KMS-11 (cell line): Measurements from ENCODE around the gene RNF4.

Experiments
- H2AFZ ChIP-seq: fragments of 200-600 bp; sonication (generic); 2 replicates; pipeline ENCODE4 v1.6.1; 2016; ENCODE audit warnings: antibody characterized with exemption, mixed run types, low read depth
- H3K27ac ChIP-seq: fragments of 200-600 bp; sonication (generic); 2 replicates; pipeline ENCODE4 v1.6.1; 2016; ENCODE audit warnings: mild to moderate bottlenecking, mixed run types
- H3K27me3 ChIP-seq: fragments of 200-600 bp; sonication (generic); 2 replicates; pipeline ENCODE4 v1.6.1; 2017; ENCODE audit warnings: mild to moderate bottlenecking, low read depth, mixed run types, moderate library complexity; ENCODE audit not compliant: insufficient read depth
- H3K36me3 ChIP-seq: fragments of 200-600 bp; sonication (generic); 2 replicates; pipeline ENCODE4 v1.6.1; 2017; ENCODE audit warnings: mild to moderate bottlenecking, mixed run types; ENCODE audit not compliant: insufficient read depth
- H3K4me1 ChIP-seq: fragments of 200-600 bp; sonication (generic); 2 replicates; pipeline ENCODE4 v1.6.1; 2016; ENCODE audit warnings: mild to moderate bottlenecking, low read depth, mixed run types; ENCODE audit not compliant: poor library complexity, severe bottlenecking
- H3K4me2 ChIP-seq: fragments of 200-600 bp; sonication (generic); 2 replicates; pipeline ENCODE4 v1.7.0; 2016; ENCODE audit warnings: mild to moderate bottlenecking, mixed run types
- H3K4me3 ChIP-seq: fragments of 200-600 bp; sonication (generic); IDR thresholded peaks from 2 replicates; pipeline ENCODE4 v1.6.1; 2017; ENCODE audit warnings: low read depth, low read length, mixed read lengths; ENCODE audit not compliant: insufficient read depth
- H3K79me2 ChIP-seq: fragments of 200-600 bp; sonication (generic); 2 replicates; pipeline ENCODE4 v1.6.1; 2016; ENCODE audit warnings: low read depth, mixed run types; ENCODE audit not compliant: insufficient read depth
- H3K9ac ChIP-seq: fragments of 200-600 bp; sonication (generic); 2 replicates; pipeline ENCODE4 v1.6.1; 2016; ENCODE audit warnings: mild to moderate bottlenecking, mixed run types
- H4K20me1 ChIP-seq: fragments of 200-600 bp; sonication (generic); 2 replicates; pipeline ENCODE4 v1.6.1; 2016; ENCODE audit warnings: mild to moderate bottlenecking, mixed run types; ENCODE audit not compliant: insufficient read depth
- TF ChIP-seq, protein P1 (sequence below): fragments of 200-600 bp; sonication (generic); conservative IDR thresholded peaks from 2 replicates; pipeline ENCODE4 v1.6.1; 2017; ENCODE audit warnings: low read depth, mild to moderate bottlenecking, antibody characterized with exemption, low read length, moderate library complexity, mixed read lengths

RNF4 gene

DNA sequence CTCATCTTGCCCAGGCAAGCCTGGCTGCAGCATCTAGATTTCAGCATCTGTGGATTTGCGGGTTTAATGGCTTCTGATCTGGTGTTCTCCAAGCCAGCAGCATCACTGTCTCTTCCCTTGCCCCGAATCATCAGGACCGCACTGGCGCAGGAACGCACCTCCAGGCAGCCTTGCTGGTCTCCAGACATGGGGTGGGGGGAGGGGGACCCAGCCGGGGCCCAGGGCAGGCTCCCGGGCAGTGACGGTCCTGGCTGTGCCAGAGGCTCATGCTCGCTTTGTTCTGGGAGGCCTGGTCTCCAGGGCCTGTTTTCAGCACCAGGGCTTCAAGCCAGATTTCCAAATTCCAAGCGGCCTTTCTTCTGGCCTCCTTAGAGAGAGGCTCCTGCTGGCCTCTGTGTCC, 45.2 kb upstream of the RNF4 start:
- H3K9ac ChIP-seq = no peak overlapping the region

DNA sequence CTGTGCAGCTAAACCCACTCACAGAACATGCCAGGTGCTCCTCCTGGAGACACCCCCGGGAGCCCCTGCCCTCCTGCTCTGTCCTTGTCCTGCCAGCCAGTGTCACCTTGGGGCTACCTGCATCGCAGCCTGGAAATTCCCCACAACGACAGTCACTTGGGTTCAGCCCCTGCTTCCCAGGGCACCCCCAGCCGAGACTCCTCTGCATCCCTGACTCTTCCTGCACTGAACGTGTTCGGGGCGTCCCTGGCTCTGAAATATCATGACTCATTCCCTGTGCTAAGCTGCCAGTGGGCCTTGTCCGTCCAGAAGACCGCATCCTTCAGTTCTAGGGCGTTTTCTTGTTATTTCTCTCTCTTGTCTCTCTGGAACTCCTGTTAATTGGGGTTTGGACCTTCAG, 44.3 kb upstream of the RNF4 start:
- Histone ChIP-seq H3K4me3 (no peak overlapping the region), H4K20me1 (no peaks in the 10 kb centered on the region), H3K4me1 (no peaks in the 10 kb centered on the region), H3K27ac (no peak overlapping the region), H3K4me2 (no peak overlapping the region), H3K79me2 (no peaks in the 10 kb centered on the region), H2AFZ (no peak overlapping the region), H3K9ac (no peak overlapping the region), H3K27me3 (peaks cover 4% of the 10 kb centered on the region; the same call in 1 of the 2 replicates), H3K36me3 (no peaks in the 10 kb centered on the region)
- TF ChIP-seq, protein P1, sequence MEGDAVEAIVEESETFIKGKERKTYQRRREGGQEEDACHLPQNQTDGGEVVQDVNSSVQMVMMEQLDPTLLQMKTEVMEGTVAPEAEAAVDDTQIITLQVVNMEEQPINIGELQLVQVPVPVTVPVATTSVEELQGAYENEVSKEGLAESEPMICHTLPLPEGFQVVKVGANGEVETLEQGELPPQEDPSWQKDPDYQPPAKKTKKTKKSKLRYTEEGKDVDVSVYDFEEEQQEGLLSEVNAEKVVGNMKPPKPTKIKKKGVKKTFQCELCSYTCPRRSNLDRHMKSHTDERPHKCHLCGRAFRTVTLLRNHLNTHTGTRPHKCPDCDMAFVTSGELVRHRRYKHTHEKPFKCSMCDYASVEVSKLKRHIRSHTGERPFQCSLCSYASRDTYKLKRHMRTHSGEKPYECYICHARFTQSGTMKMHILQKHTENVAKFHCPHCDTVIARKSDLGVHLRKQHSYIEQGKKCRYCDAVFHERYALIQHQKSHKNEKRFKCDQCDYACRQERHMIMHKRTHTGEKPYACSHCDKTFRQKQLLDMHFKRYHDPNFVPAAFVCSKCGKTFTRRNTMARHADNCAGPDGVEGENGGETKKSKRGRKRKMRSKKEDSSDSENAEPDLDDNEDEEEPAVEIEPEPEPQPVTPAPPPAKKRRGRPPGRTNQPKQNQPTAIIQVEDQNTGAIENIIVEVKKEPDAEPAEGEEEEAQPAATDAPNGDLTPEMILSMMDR = no peak

More for the DNA sequence above, 45.2 kb upstream of the RNF4 start:
- Histone ChIP-seq H3K27ac (no peak overlapping the region), H3K27me3 (peaks cover 4% of the 10 kb centered on the region; the same call in 1 of the 2 replicates), H3K79me2 (no peaks in the 10 kb centered on the region), H3K4me3 (no peak overlapping the region), H3K4me1 (no peaks in the 10 kb centered on the region), H3K4me2 (no peak overlapping the region), H4K20me1 (no peaks in the 10 kb centered on the region), H2AFZ (no peak overlapping the region), H3K36me3 (no peaks in the 10 kb centered on the region)
- TF ChIP-seq, protein P1 = no peak

DNA sequence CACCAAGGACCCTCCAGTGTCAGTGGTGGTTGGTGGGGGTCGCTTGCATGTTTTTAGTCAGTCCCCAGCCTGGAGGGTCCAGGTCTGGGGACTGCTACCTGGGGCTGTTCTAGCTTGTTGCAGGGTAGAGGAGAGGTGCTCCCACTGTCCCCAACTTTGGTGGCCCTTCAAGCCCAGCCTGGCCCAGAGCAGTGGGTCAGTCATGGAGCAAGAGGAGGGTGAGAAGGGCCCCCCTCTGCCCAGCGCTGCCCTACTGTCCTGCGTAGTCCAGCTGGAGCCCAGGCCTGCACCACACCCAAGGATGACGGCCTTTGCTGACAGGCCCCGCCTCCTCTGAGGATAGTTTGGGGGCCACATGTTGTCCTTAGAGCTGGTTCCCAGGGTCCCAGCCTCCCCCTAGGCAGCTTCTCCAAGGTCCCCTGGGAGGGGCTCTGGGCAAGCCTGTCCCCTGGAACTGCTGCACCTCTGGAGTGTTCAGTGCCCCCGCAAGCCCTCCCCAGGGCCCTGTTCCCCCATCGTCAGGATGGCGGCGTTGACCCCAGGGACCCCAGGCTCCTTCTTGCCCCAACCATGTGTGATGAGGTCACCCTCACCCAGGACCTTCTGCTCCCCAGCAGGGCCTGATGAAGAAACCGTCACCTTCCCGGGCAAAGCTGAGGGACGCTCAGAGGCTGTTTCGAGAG, 43.4 kb upstream of the RNF4 start:
- no peaks in the 10 kb centered on the region for H4K20me1 ChIP-seq
- H3K79me2 ChIP-seq = no peaks in the 10 kb centered on the region
- no peaks in the 10 kb centered on the region for H3K36me3 ChIP-seq
- no peak overlapping the region for H3K4me3 ChIP-seq
- peaks cover under 1% of the 10 kb centered on the region; the same call in 1 of the 2 replicates for H3K27me3 ChIP-seq
- H2AFZ ChIP-seq = no peak overlapping the region
- no peak overlapping the region for H3K9ac ChIP-seq
- TF ChIP-seq, protein P1 = no peak
- H3K27ac ChIP-seq = no peak overlapping the region
- no peak overlapping the region for H3K4me2 ChIP-seq
- no peaks in the 10 kb centered on the region for H3K4me1 ChIP-seq

DNA sequence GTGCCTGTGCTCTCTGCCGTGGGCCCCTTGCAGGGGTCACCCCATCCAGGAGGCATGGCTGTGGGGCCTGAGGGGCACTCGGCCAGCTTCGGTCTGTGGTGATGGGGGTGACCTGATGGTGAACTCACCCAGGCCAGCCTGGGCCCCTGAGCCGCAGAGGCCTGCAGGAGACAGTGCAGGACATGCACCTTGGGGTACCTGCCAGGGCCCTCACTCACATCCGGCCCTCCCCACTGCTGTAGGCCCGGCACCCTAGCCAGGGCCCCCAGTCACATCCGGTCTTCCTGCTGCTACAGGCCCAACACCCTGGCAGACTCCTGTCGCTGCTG, 42.9 kb upstream of the RNF4 start:
- Histone ChIP-seq H3K4me1 (no peaks in the 10 kb centered on the region), H3K4me2 (no peak overlapping the region), H3K27ac (no peak overlapping the region), H3K79me2 (no peaks in the 10 kb centered on the region), H3K9ac (no peak overlapping the region), H3K27me3 (no peaks in the 10 kb centered on the region; the same call in 1 of the 2 replicates), H4K20me1 (no peaks in the 10 kb centered on the region), H2AFZ (no peak overlapping the region; the same call in 1 of the 2 replicates), H3K4me3 (no peak overlapping the region), H3K36me3 (no peaks in the 10 kb centered on the region)
- TF ChIP-seq, protein P1 = no peak
